Spleen (tissue), 11 donors: ENCODE results near the gene GJA4. TPM values are rescaled to one million over a fixed set of nuclear protein-coding genes. Genes with fewer than 3 reads are reported as not detected.
A peak's percentile ranks its signal among the peaks of the same experiment; 100 is the strongest.

Experiments
- DNase-seq: peaks from one replicate; pipeline ENCODE4 v3.0.0-alpha.2; 2020
- H3K27ac ChIP-seq, 8 donors: fragments of 200-600 bp; sonication (generic) in 7 of 8; 1 replicate in 4 of 8; 2 replicates in 4 of 8; pipeline versions ENCODE4 v1.5.0 to v1.8.0; 2016 to 2021; ENCODE audit warnings: inconsistent platforms in 4 of 8, mild to moderate bottlenecking in 4 of 8, moderate library complexity in 1 of 8
- H3K27me3 ChIP-seq, 7 donors: fragments of 200-600 bp; sonication (generic) in 6 of 7; replicated peaks in 1 of 7; 1 replicate in 4 of 7; 2 replicates in 3 of 7; pipeline versions ENCODE4 v1.5.0 to v1.8.0; 2016 to 2021; ENCODE audit warnings: inconsistent platforms in 3 of 7, mild to moderate bottlenecking in 1 of 7
- H3K36me3 ChIP-seq, 6 donors: fragments of 200-600 bp; sonication (generic) in 5 of 6; 1 replicate in 4 of 6; 2 replicates in 2 of 6; pipeline versions ENCODE4 v1.5.0 to v1.8.0; 2016 to 2021; ENCODE audit warnings: inconsistent platforms in 2 of 6
- H3K4me1 ChIP-seq, 6 donors: fragments of 200-600 bp; sonication (generic) in 5 of 6; 1 replicate in 3 of 6; 2 replicates in 3 of 6; pipeline versions ENCODE4 v1.5.0 to v1.8.0; 2016 to 2021; ENCODE audit warnings: inconsistent platforms in 3 of 6
- H3K4me3 ChIP-seq, 8 donors: fragments of 200-600 bp; sonication (generic) in 7 of 8; 1 replicate in 4 of 8; 2 replicates in 4 of 8; pipeline versions ENCODE4 v1.5.0 to v1.8.0; 2016 to 2021; ENCODE audit warnings: inconsistent platforms in 4 of 8, mild to moderate bottlenecking in 4 of 8, moderate library complexity in 2 of 8
- H3K9me3 ChIP-seq, 8 donors: fragments of 200-600 bp; sonication (generic) in 7 of 8; 1 replicate in 4 of 8; 2 replicates in 4 of 8; pipeline versions ENCODE4 v1.5.0 to v1.8.0; 2016 to 2021; ENCODE audit warnings: inconsistent platforms in 4 of 8
- POLR2A ChIP-seq, 3 donors: fragments of 450-650 bp; IDR thresholded peaks; one replicate each; pipeline ENCODE4 v1.5.1; 2017; ENCODE audit warnings: antibody characterized with exemption in 3 of 3, mild to moderate bottlenecking in 1 of 3
- POLR2AphosphoS5 ChIP-seq, 3 donors: sonication (generic); formaldehyde crosslinking; IDR thresholded peaks; one replicate each; pipeline ENCODE4 v1.5.1; 2017; ENCODE audit warnings: antibody characterized with exemption in 3 of 3
- WGBS, 5 donors: extraction: QIAGEN DNeasy Blood & Tissue Kit in 3 of 5; methylation state at CpG; one replicate each; pipeline versions ENCODE4 v1.1.5 to v1.1.7; 2013 to 2018; 5-methylcytosine and 5-hydroxymethylcytosine counted together
- intact Hi-C: fragments of 100-400 bp; cut with DNase I; formaldehyde crosslinking; loops from one replicate; pipeline ENCODE4 v1.15.0; 2023; ENCODE audit warnings: low total_unique reads
- polyA plus RNA-seq, 3 donors: library from polyadenylated mRNA; stranded (reverse); fragments of 200-250 nt; gene quantifications; one replicate each; pipeline ENCODE4 v1.2.1, GENCODE V29; 2013
- total RNA-seq, 7 donors: library from RNA; depleted of rRNA in 3 of 7; stranded (reverse); fragments of >200 nt in 3 of 7; fragmentation: NEBNext Ultra II Directional in 4 of 7; extraction: Animal tissue kit (Norgen Biotek cat#: 25700) in 4 of 7; gene quantifications; one replicate each; pipeline versions ENCODE4 v1.1.0 to v1.2.1, GENCODE V29; 2016 to 2021
- TF ChIP-seq, protein P1 (sequence below), 11 experiments: fragments of 200-600 bp in 7 of 11; fragments of 450-650 bp in 4 of 11; sonication (generic) in 4 of 11; IDR thresholded peaks in 8 of 11; conservative IDR thresholded peaks in 3 of 11; 1 replicate in 7 of 11; 2 replicates in 4 of 11; pipeline versions ENCODE4 v1.4.0 to v1.8.0; 2016 to 2021; ENCODE audit warnings: antibody characterized with exemption in 11 of 11, inconsistent platforms in 4 of 11, mild to moderate bottlenecking in 1 of 11
- donor health status: healthy with polysubstance abuse.
- donor health status: DM: no; HTN: no; CAD: no; lungs with moderate emphysema.
- donor health status: DM: no; HTN: no; CAD: no.
- donor health status: Bipolar disorder and iron deficiency.
- donor health status: healthy.
- donor health status: DM: no; HTN: no; CAD: no.
- donor health status: DM: yes; HTN: yes; CAD: no.

The GJA4 gene
- total and polyA plus RNA-seq, 10 donors, result 1.3 to 20.6 (median 7.9) TPM

DNA sequence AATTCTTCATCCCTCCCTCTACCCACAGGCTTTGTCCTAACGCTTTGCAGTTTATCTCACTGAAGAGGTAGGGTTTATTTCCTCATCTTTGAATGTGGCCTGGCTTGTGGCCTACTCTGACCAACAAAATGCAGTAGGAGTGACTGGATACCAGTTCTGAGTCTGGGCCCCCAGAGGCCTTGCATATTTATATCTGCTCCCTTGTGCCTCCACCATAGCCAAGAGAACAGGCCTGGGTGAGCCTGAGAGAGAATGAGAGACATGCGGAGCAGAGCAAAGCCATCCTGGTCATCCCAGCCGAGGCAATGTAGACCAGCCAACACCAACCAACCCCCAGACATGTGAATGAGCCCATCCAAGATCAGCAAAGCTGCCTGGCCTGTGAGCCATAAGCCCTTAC, 36.5 kb downstream of the GJA4 start:
- 75 to 90% (median 79%) methylated on average over 3 of the region's 3 CpGs for WGBS, 5 donors
- H3K36me3 ChIP-seq, result peaks cover 0 to 7% (median 0%) of the 10 kb centered on the region in 6 donors
- no peak for DNase-seq
- H3K9me3 ChIP-seq, result no peaks in the 10 kb centered on the region
- no peaks in the 10 kb centered on the region for H3K4me1 ChIP-seq
- H3K27me3 ChIP-seq, result no peaks in the 10 kb centered on the region
- intact Hi-C loops, result no loop called here
- TF ChIP-seq POLR2A (IDR thresholded peaks at IDR 0.05), result no peak
- TF ChIP-seq POLR2AphosphoS5 (IDR thresholded peaks at IDR 0.05), result no peak
- TF ChIP-seq, protein P1, sequence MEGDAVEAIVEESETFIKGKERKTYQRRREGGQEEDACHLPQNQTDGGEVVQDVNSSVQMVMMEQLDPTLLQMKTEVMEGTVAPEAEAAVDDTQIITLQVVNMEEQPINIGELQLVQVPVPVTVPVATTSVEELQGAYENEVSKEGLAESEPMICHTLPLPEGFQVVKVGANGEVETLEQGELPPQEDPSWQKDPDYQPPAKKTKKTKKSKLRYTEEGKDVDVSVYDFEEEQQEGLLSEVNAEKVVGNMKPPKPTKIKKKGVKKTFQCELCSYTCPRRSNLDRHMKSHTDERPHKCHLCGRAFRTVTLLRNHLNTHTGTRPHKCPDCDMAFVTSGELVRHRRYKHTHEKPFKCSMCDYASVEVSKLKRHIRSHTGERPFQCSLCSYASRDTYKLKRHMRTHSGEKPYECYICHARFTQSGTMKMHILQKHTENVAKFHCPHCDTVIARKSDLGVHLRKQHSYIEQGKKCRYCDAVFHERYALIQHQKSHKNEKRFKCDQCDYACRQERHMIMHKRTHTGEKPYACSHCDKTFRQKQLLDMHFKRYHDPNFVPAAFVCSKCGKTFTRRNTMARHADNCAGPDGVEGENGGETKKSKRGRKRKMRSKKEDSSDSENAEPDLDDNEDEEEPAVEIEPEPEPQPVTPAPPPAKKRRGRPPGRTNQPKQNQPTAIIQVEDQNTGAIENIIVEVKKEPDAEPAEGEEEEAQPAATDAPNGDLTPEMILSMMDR (IDR thresholded peaks at IDR 0.05 in 8 of 11, conservative IDR thresholded peaks at IDR 0.05 in 3 of 11), result no peak
- no peak overlapping the region for H3K27ac ChIP-seq
- H3K4me3 ChIP-seq, result no peak overlapping the region

- TF ChIP-seq POLR2A (IDR thresholded peaks at IDR 0.05) (no peak), POLR2AphosphoS5 (IDR thresholded peaks at IDR 0.05) (no peak)
- TF ChIP-seq, protein P1 (IDR thresholded peaks at IDR 0.05 in 8 of 11, conservative IDR thresholded peaks at IDR 0.05 in 3 of 11), result no peak
- H3K9me3 ChIP-seq, result no peaks in the 10 kb centered on the region
- intact Hi-C loops, result no loop called here
- 79 to 93% (median 81%) methylated on average over 6 of the region's 6 CpGs for WGBS, 5 donors
- H3K27me3 ChIP-seq, result no peaks in the 10 kb centered on the region
- no peaks in the 10 kb centered on the region for H3K4me1 ChIP-seq
- no peak for DNase-seq
- H3K27ac ChIP-seq, result no peak overlapping the region
- H3K4me3 ChIP-seq, result no peak overlapping the region
- peaks cover 0 to 7% (median 0%) of the 10 kb centered on the region in 6 donors for H3K36me3 ChIP-seq
These were observed 39.0 kb downstream of the GJA4 start for GRCh38 chr1:34831721-34832246.

DNA sequence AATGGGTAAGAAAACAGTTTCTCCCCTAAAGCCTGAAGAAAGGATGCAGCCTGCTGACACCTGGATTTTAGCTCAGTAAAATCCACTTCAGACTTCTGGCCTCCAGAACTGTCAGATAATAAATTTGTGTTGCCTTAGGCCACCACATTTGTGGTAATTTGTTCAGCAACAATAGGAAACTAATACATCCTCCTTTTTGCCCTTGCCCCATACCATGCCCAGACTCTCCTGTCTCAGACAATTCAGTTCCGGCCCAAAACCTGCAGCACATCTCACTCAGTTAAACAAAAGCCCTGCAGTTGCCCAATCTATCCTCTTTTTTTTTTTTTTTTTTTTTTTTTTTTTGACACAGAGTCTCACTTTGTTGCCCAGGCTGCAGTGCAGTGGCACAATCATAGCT, 40.9 kb downstream of the GJA4 start:
- Histone ChIP-seq H3K27me3 (no peaks in the 10 kb centered on the region), H3K4me1 (no peaks in the 10 kb centered on the region), H3K27ac (no peak overlapping the region), H3K9me3 (no peaks in the 10 kb centered on the region), H3K4me3 (no peak overlapping the region), H3K36me3 (peaks cover 0 to 7% (median 0%) of the 10 kb centered on the region in 6 donors)
- intact Hi-C loops, result no loop called here
- 50 to 89% (median 58%) methylated on average over 1 of the region's 1 CpG for WGBS, 5 donors
- DNase-seq, result no peak
- TF ChIP-seq POLR2AphosphoS5 (IDR thresholded peaks at IDR 0.05) (no peak), POLR2A (IDR thresholded peaks at IDR 0.05) (no peak)
- TF ChIP-seq, protein P1 (IDR thresholded peaks at IDR 0.05 in 8 of 11, conservative IDR thresholded peaks at IDR 0.05 in 3 of 11), result no peak

DNA sequence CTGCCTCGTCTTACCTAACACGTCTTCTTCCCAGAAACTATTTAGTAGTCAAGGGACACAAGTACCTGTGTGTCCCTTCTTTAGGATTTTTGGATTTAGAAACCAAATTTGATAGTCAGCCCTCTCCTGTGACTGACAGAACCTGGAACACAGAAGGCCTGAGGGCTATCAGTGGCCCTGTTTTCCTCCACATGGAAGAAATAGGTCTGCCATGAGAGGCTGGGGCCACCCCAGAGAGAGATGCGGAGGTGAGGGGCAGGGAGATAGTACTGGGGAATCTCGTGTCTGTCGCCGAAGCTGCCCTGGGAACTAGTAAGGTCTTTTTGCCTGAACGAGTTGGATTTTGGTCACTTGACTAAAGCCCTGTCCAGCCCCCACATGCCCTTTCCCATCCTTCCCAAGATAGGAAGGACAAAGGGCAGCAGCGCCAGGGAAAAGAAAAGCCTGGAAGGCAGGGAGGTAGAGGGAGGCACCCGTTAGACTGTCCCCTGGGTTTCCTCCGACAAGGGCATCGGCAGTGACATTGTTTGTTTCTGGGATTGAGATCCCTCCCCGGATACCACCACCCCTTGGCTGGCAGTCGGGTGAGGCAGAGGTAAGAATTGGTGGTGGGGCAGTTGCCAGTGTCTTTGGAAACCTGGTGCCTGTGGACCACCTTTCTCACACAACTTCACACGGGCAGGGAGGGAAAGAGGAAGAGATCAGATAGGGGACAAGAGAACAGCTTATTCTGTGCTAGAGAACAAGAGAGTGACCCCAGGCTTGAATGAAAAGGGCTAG, 46.9 kb downstream of the GJA4 start:
- WGBS, 5 donors, result 77 to 92% (median 86%) methylated on average over 14 of the region's 14 CpGs
- TF ChIP-seq POLR2A (IDR thresholded peaks at IDR 0.05) (no peak), POLR2AphosphoS5 (IDR thresholded peaks at IDR 0.05) (no peak)
- TF ChIP-seq, protein P1 (IDR thresholded peaks at IDR 0.05 in 8 of 11, conservative IDR thresholded peaks at IDR 0.05 in 3 of 11), result no peak

More for the DNA sequence above, 46.9 kb downstream of the GJA4 start:
- peaks cover 0 to 6% (median 0%) of the 10 kb centered on the region in 6 donors for H3K36me3 ChIP-seq
- DNase-seq, result no peak
- intact Hi-C loops, result no loop called here
- no peak overlapping the region for H3K4me3 ChIP-seq
- H3K4me1 ChIP-seq, result peaks cover 0 to 25% (median 18%) of the 10 kb centered on the region in 6 donors
- no peaks in the 10 kb centered on the region for H3K27me3 ChIP-seq
- H3K9me3 ChIP-seq, result no peaks in the 10 kb centered on the region
- H3K27ac ChIP-seq, result peak overlapping the region in 1 of 8 donors; percentile 13
